Breast epithelium (tissue), 4 donors: Measurements from ENCODE around the gene TEAD1. TPM values are rescaled to one million over a fixed set of nuclear protein-coding genes. Genes with fewer than 3 reads are reported as not detected.

ENCODE experiments used
- DNase-seq, 2 donors: peaks; one replicate each; pipeline ENCODE4 v3.0.0-alpha.2; 2019; ENCODE audit warnings: low spot score in 2 of 2
- H3K27ac ChIP-seq, 2 donors: fragments of 200-600 bp; sonication (generic) in 1 of 2; one replicate each; pipeline ENCODE4 v1.5.1; 2016 to 2019; ENCODE audit warnings: mild to moderate bottlenecking in 1 of 2
- H3K27me3 ChIP-seq, 2 donors: fragments of 200-600 bp; sonication (generic) in 1 of 2; one replicate each; pipeline versions ENCODE4 v1.5.1 to v1.6.0; 2017 to 2019; ENCODE audit warnings: control low read depth in 1 of 2, mild to moderate bottlenecking in 1 of 2
- H3K36me3 ChIP-seq: fragments of 200-600 bp; one replicate; pipeline ENCODE4 v1.5.1; 2019
- H3K4me1 ChIP-seq, 2 donors: fragments of 200-600 bp; sonication (generic); one replicate each; pipeline ENCODE4 v1.5.1; 2016 to 2019; ENCODE audit warnings: control low read depth in 1 of 2
- H3K4me3 ChIP-seq, 3 donors: fragments of 200-600 bp; sonication (generic); 1 replicate in 2 of 3; 2 replicates in 1 of 3; pipeline ENCODE4 v1.5.1; 2016 to 2019; ENCODE audit warnings: mild to moderate bottlenecking in 3 of 3, moderate library complexity in 2 of 3
- H3K9me3 ChIP-seq, 2 donors: fragments of 200-600 bp; sonication (generic) in 1 of 2; one replicate each; pipeline ENCODE4 v1.5.1; 2016 to 2019; ENCODE audit warnings: control low read depth in 1 of 2
- CTCF ChIP-seq, 3 donors: fragments of 450-650 bp; IDR thresholded peaks; one replicate each; pipeline ENCODE4 v1.5.1; 2016 to 2017; ENCODE audit warnings: antibody characterized with exemption in 3 of 3, mild to moderate bottlenecking in 3 of 3, moderate library complexity in 3 of 3
- POLR2A ChIP-seq: fragments of 450-650 bp; IDR thresholded peaks from one replicate; pipeline ENCODE4 v1.6.1; 2016; ENCODE audit warnings: antibody characterized with exemption, mild to moderate bottlenecking, moderate library complexity
- POLR2AphosphoS5 ChIP-seq, 3 donors: sonication (generic); formaldehyde crosslinking; IDR thresholded peaks; one replicate each; pipeline ENCODE4 v1.6.1; 2017; ENCODE audit warnings: antibody characterized with exemption in 3 of 3
- intact Hi-C: fragments of 100-400 bp; cut with DNase I; formaldehyde crosslinking; loops from one replicate; pipeline ENCODE4 v1.15.1; 2023; ENCODE audit warnings: low total_unique reads
- total RNA-seq, 3 donors: library from RNA; depleted of rRNA; stranded (reverse); fragments of >200 nt; gene quantifications; one replicate each; pipeline ENCODE4 v1.1.0, GENCODE V29; 2016

The TEAD1 gene
- total RNA-seq, 3 donors from 2014 or later: 67.8 to 110 (median 80.1) TPM

DNA sequence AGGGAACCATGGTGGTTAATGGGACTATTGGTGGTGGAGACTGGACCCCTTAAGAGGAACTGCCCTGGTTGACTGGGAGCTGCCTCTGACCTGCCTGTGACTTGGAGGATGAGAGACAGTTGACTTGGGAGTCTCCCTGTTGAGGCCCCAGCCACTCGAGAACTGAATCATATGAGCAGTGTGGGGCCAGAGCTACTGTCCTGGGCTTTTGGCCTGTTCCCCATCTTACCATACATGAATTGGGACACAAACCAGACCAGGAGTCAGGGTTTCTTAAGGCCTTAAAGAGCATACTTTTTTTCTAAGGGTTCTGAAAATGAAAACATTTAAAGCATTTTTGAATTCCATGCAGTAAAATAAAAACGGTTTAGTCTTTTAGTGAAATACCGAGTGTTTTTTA lies 92.8 kb downstream of the TEAD1 start:
- no peak for DNase-seq
- Histone ChIP-seq H3K9me3 (no peaks in the 10 kb centered on the region), H3K27ac (no peak overlapping the region), H3K27me3 (no peaks in the 10 kb centered on the region), H3K4me3 (no peak overlapping the region), H3K4me1 (peaks cover 0 to 8% of the 10 kb centered on the region in 2 donors), H3K36me3 (peaks cover 4% of the 10 kb centered on the region)
- TF ChIP-seq CTCF (IDR thresholded peaks at IDR 0.05): no peak
- TF ChIP-seq POLR2AphosphoS5 (IDR thresholded peaks at IDR 0.05): no peak
- TF ChIP-seq POLR2A: no peak
- intact Hi-C loops: no loop called here

DNA sequence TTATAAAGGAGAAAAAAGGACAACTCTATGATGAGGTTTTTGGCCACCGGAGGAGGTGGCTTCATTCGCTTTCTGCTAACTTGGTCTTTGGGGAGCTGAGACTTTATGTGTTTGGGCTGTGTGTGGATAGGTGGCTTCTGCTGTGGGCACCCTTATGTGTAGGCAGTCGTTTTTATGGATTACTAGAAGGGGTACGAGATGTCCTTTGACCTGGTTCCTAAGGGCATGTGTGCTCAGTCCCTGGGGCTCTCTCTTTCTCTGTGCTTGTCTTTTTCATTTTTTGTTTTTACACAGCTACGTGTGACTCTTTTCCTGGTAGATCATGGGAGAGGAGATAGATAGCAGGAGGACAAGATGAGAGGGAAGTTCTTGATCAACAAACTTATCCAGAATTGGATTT lies 93.4 kb downstream of the TEAD1 start:
- Histone ChIP-seq H3K27ac (no peak overlapping the region), H3K4me3 (no peak overlapping the region), H3K36me3 (peaks cover 4% of the 10 kb centered on the region), H3K4me1 (peaks cover 0 to 8% of the 10 kb centered on the region in 2 donors), H3K27me3 (no peaks in the 10 kb centered on the region), H3K9me3 (no peaks in the 10 kb centered on the region)
- intact Hi-C loops: no loop called here
- DNase-seq: no peak
- TF ChIP-seq POLR2A (no peak), POLR2AphosphoS5 (IDR thresholded peaks at IDR 0.05) (no peak), CTCF (IDR thresholded peaks at IDR 0.05) (no peak)

- TF ChIP-seq POLR2AphosphoS5 (IDR thresholded peaks at IDR 0.05) (no peak), POLR2A (no peak), CTCF (IDR thresholded peaks at IDR 0.05) (no peak)
- Histone ChIP-seq H3K36me3 (peaks cover 4% of the 10 kb centered on the region), H3K4me3 (no peak overlapping the region), H3K4me1 (peaks cover 0 to 8% of the 10 kb centered on the region in 2 donors), H3K9me3 (no peaks in the 10 kb centered on the region), H3K27ac (peak overlapping the region in 1 of 2 donors; percentile 38), H3K27me3 (no peaks in the 10 kb centered on the region)
- intact Hi-C loops: no loop called here
- no peak for DNase-seq
Observed at GRCh38 chr11:12768726-12769673, 94.8 kb downstream of the TEAD1 start.

DNA sequence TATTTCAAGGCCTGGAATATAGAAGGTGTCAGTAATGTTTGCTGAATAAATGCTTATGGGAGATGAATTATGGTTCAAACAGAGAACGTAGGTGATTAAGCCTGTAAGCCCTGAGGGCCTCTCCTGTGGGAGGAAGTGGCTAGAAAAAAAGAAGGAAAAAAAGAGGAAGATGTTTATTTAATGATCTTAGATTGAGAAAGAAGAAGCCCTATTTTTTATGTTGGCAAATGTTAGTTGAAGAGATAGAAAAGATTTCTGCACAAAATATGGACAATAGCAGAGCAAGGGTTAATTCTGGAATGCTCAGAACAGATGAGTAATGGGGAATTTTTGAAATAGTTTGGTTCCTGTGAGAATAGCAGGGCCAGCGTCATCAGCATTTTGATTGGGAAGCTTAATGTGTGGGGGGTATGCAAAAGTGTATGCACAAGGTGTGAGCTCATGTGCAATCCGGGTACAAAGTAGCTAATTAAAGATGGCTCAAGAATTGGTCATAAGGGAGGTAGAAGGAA lies 95.7 kb downstream of the TEAD1 start:
- DNase-seq: no peak
- Histone ChIP-seq H3K27me3 (no peaks in the 10 kb centered on the region), H3K36me3 (peaks cover 4% of the 10 kb centered on the region), H3K27ac (peak overlapping the region; percentile 21 to 38), H3K4me3 (no peak overlapping the region), H3K9me3 (no peaks in the 10 kb centered on the region), H3K4me1 (peaks cover 0 to 8% of the 10 kb centered on the region in 2 donors)
- no peak for TF ChIP-seq CTCF (IDR thresholded peaks at IDR 0.05)
- TF ChIP-seq POLR2A: no peak
- no peak for TF ChIP-seq POLR2AphosphoS5 (IDR thresholded peaks at IDR 0.05)
- intact Hi-C loops: no loop called here

GRCh38 chr11:12770435-12770834 lies 96.2 kb downstream of the TEAD1 start:
- Histone ChIP-seq H3K4me3 (no peak overlapping the region), H3K4me1 (peaks cover 0 to 8% of the 10 kb centered on the region in 2 donors), H3K9me3 (no peaks in the 10 kb centered on the region), H3K27ac (peak overlapping the region in 1 of 2 donors; percentile 21), H3K36me3 (peaks cover 4% of the 10 kb centered on the region), H3K27me3 (no peaks in the 10 kb centered on the region)
- TF ChIP-seq POLR2AphosphoS5 (IDR thresholded peaks at IDR 0.05) (no peak), POLR2A (no peak), CTCF (IDR thresholded peaks at IDR 0.05) (no peak)
- intact Hi-C loops: no loop called here
- DNase-seq: no peak
